Colonic mucosa (tissue), 4 donors: ENCODE measurements around the gene GALNS. TPM values are rescaled to one million over a fixed set of nuclear protein-coding genes. Genes with fewer than 3 reads are reported as not detected.

Source experiments
- DNase-seq: peaks from one replicate; pipeline ENCODE4 v3.0.0-alpha.2; 2020
- H3K27ac ChIP-seq: fragments of 200-600 bp; one replicate; pipeline ENCODE4 v1.8.0; 2021
- H3K27me3 ChIP-seq: fragments of 200-600 bp; one replicate; pipeline ENCODE4 v1.8.0; 2021
- H3K36me3 ChIP-seq: fragments of 200-600 bp; one replicate; pipeline ENCODE4 v1.8.0; 2021
- H3K4me1 ChIP-seq: fragments of 200-600 bp; one replicate; pipeline ENCODE4 v1.8.0; 2021; ENCODE audit warnings: mild to moderate bottlenecking
- H3K4me3 ChIP-seq: fragments of 200-600 bp; one replicate; pipeline ENCODE4 v1.8.0; 2021
- H3K9ac ChIP-seq, 2 donors: one replicate each; pipeline ENCODE4 v1.7.0; 2013; ENCODE audit warnings: control low read depth in 2 of 2, low read depth in 2 of 2, low read length in 2 of 2
- H3K9me3 ChIP-seq: fragments of 200-600 bp; one replicate; pipeline ENCODE4 v1.8.0; 2021
- intact Hi-C: fragments of 100-400 bp; cut with DNase I; formaldehyde crosslinking; loops from one replicate; pipeline ENCODE4 v1.14.1; 2022
- total RNA-seq, 2 donors: library from RNA; stranded (reverse); fragmentation: NEBNext Ultra II Directional in 1 of 2; extraction: Animal tissue kit (Norgen Biotek cat#: 25700) in 1 of 2; gene quantifications; one replicate each; pipeline ENCODE4 v1.2.1, GENCODE V29; 2021
- TF ChIP-seq, protein P1 (sequence below): fragments of 200-600 bp; IDR thresholded peaks from one replicate; pipeline ENCODE4 v1.8.0; 2022; ENCODE audit warnings: antibody characterized with exemption, mild to moderate bottlenecking
- donor health status: healthy.
- donor health status: DM: no; HTN: no; CAD: no.
- donor health status: DM: no; HTN: no; CAD: no.

GALNS gene
- total RNA-seq, 2 donors from 2014 or later: 22.8 to 44.5 TPM

DNA sequence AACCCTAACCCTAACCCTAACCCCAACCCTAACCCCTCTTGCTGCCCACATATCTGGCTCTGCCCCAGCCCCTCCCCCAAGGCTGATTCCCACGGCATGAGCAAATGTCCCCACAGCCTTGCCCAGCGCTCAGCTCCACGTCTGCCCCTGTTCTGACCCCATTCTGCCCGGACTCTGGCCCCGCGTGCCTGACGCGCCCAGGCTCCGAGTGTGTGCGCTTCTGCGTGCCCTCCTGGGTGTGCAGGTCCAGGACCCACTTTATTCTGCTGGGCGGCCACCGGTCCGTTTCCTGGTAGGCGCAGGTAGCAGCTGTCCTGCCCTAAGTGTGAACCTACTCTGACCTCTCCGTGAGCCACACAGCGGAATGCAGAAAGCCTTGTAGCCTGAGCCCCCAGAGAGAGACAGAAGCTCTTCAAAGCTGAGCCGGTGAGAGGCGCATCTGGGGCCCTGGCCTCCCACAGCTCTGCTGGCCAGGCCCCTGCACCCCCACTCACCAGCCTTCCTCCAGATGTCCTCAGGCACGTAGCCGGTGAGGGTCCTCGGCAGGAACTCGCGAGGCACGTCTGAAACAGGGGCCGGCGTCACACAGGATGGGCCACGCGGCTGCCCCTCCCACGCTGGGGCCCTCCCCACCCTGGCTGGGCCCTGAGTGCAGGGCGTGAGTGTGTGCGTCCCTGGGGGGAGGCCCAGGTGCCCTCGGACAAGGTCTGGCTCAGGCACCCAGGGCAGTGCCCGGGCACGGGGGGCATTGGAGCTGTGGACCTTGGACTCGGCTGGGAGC lies 23.7 kb upstream of the GALNS start:
- TF ChIP-seq, protein P1, sequence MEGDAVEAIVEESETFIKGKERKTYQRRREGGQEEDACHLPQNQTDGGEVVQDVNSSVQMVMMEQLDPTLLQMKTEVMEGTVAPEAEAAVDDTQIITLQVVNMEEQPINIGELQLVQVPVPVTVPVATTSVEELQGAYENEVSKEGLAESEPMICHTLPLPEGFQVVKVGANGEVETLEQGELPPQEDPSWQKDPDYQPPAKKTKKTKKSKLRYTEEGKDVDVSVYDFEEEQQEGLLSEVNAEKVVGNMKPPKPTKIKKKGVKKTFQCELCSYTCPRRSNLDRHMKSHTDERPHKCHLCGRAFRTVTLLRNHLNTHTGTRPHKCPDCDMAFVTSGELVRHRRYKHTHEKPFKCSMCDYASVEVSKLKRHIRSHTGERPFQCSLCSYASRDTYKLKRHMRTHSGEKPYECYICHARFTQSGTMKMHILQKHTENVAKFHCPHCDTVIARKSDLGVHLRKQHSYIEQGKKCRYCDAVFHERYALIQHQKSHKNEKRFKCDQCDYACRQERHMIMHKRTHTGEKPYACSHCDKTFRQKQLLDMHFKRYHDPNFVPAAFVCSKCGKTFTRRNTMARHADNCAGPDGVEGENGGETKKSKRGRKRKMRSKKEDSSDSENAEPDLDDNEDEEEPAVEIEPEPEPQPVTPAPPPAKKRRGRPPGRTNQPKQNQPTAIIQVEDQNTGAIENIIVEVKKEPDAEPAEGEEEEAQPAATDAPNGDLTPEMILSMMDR: no peak
- H3K4me1 ChIP-seq: no peaks in the 10 kb centered on the region
- no peaks in the 10 kb centered on the region for H3K9me3 ChIP-seq
- intact Hi-C loops: no loop called here
- H3K9ac ChIP-seq: no peak overlapping the region
- H3K4me3 ChIP-seq: no peak overlapping the region
- peaks cover 5% of the 10 kb centered on the region for H3K27me3 ChIP-seq
- no peak for DNase-seq
- no peak overlapping the region for H3K27ac ChIP-seq
- no peaks in the 10 kb centered on the region for H3K36me3 ChIP-seq

DNA sequence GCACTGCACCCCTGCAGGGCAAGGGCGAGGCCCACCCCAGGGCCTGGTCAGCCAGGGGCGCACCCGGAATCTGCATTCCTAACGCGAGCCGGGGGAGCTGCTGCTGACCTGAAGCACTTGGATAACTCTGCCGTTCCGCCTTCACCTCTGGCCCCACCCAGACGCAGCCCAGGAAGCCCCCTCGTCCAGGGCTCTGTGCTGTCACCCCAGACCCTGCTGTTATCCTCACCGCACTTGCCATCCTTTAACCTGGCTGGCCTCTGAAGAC lies 23.0 kb upstream of the GALNS start:
- DNase-seq: no peak
- H3K27me3 ChIP-seq: peaks cover 5% of the 10 kb centered on the region
- H3K9me3 ChIP-seq: no peaks in the 10 kb centered on the region
- H3K4me3 ChIP-seq: no peak overlapping the region
- no peaks in the 10 kb centered on the region for H3K4me1 ChIP-seq
- intact Hi-C loops: no loop called here
- TF ChIP-seq, protein P1: no peak
- no peak overlapping the region for H3K27ac ChIP-seq
- no peak overlapping the region for H3K9ac ChIP-seq
- no peaks in the 10 kb centered on the region for H3K36me3 ChIP-seq

DNA sequence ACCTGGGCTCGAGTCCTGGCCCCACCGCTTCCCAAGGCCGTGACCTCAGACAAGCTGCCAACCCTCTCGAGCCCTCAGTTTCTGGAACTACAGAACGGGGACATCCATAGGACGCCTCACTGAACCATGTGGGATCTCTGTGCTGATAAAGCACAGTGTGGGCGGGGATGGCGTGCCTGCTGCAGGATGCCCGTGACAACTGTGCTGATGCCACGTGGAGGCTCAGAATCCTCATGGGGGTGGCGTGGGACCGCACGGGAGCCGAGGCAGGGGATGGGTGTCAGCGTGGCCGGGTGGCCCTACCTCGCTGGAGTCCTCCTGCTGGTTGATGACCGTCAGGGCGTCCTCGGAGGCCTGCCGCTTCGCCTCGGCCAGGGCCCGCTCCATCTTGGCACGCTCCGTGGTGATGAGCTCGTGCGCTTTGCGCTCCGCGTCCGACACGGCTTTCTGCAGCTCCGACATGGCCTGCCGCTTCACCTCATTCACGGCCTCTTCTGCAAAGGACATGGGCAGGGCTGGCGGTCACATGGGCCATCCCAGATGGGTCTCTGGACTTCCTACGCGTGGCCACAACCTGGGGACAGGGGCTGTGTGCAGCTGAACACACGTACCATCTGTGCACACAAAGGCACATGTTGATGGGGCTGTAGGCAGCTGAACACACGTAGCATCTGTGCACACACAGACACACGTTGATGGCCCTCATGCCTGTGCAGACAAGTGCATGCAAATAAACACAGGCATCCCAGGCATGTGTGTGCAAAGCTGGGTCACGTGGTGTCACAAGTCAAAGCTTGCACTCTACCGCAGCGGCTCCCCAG lies 22.4 kb upstream of the GALNS start:
- no peak overlapping the region for H3K4me3 ChIP-seq
- H3K36me3 ChIP-seq: no peaks in the 10 kb centered on the region
- intact Hi-C loops: no loop called here
- H3K9ac ChIP-seq: no peak overlapping the region
- no peak overlapping the region for H3K27ac ChIP-seq
- no peak for DNase-seq
- no peaks in the 10 kb centered on the region for H3K9me3 ChIP-seq
- H3K4me1 ChIP-seq: no peaks in the 10 kb centered on the region
- peaks cover 5% of the 10 kb centered on the region for H3K27me3 ChIP-seq
- TF ChIP-seq, protein P1: no peak

DNA sequence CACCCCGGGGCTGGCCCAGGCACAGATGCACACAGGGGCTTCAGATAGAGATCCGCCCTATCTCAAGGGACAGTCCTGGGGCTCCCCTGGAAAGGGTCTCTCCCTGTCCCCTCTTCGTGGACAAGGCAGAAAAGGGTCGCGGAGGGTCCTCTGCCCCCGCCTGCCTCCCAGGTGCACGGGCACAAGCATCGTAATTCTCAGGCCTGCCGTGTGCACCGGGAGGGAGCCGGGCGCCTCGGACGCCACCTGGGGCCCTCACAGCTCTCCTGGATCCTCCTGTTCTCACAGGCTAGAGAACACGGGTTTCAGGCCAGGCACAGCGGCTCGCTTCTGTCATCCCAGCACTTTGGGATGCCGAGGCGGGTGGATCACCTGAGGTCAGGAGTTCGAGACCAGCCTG lies 21.6 kb upstream of the GALNS start:
- H3K4me3 ChIP-seq: no peak overlapping the region
- H3K27ac ChIP-seq: no peak overlapping the region
- TF ChIP-seq, protein P1: no peak
- no peaks in the 10 kb centered on the region for H3K4me1 ChIP-seq
- no peak overlapping the region for H3K9ac ChIP-seq
- intact Hi-C loops: no loop called here
- H3K36me3 ChIP-seq: no peaks in the 10 kb centered on the region
- no peaks in the 10 kb centered on the region for H3K9me3 ChIP-seq
- peaks cover 5% of the 10 kb centered on the region for H3K27me3 ChIP-seq
- no peak for DNase-seq

DNA sequence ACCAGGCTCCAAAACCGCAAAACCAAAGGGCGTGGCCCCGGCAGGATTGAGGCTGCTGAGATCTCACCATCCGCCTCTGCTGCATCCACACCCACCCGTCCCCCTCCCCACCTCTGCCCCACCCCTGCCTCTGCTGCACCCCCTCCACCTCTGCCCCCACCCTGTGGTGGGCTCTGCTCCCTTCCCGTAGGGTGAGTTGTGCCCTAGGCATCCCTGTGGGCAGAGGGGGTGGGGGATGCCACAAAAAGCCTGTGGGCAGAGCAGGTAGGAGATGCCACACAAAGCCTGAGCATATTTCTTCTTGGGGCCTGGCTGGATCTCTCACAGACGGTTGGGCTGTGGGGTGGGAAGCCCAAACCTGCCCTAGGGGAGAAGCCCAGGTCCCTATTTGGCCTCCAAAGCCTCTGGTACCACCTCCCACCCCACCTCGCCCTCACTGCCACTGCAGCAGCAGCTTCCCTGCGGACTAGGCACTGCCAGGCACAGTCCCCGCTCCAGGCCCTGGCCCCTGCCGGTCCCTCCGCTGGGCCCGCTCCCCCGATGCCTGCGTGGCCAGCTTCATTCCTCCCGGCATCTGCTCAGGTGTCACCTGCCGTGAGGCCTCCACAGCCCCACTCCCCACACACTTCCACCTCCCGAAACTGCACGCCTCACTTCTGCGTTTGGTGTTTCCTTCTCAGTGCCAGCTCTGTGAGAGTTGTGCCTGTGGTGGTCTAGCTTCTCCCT lies 21.0 kb upstream of the GALNS start:
- Histone ChIP-seq H3K27ac (no peak overlapping the region), H3K4me1 (no peaks in the 10 kb centered on the region), H3K36me3 (no peaks in the 10 kb centered on the region), H3K4me3 (no peak overlapping the region), H3K9ac (no peak overlapping the region), H3K9me3 (no peaks in the 10 kb centered on the region), H3K27me3 (peaks cover 5% of the 10 kb centered on the region)
- no peak for DNase-seq
- intact Hi-C loops: no loop called here
- TF ChIP-seq, protein P1: no peak
